ENCODE results near the gene ZNF780B.
A peak's percentile ranks its signal among the peaks of the same experiment; 100 is the strongest.

Gene ZNF780B

DNA sequence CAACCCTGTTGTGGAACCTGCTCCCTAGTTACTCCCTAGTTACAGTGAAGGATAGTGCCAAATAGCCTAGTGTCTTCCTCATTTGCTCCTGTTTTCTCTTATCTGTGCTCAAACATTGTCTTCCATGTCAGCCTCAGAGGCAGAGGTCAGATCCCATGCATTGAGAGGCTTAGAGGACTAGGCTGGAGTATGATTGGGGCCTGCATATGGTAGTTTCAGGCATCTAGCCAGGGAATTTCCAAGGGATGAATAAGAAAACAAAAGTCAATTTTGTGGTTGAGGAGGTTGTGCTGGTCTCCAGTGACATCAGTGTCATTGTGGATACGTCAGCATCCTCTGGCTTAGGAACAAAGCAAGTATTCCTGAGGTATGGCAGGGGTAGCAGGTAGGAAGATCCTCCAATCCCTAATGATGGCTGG is 49.7 kb downstream of the ZNF780B start:
- H3K27ac Mint-ChIP-seq: peak overlapping the region; percentile 14
- DNase-seq: no peak
- no peaks in the 10 kb centered on the region for H3K27me3 Mint-ChIP-seq (ENCODE audit: low read depth, poor library complexity)
- H3K4me1 Mint-ChIP-seq: no peaks in the 10 kb centered on the region
- TF ChIP-seq, protein P1, sequence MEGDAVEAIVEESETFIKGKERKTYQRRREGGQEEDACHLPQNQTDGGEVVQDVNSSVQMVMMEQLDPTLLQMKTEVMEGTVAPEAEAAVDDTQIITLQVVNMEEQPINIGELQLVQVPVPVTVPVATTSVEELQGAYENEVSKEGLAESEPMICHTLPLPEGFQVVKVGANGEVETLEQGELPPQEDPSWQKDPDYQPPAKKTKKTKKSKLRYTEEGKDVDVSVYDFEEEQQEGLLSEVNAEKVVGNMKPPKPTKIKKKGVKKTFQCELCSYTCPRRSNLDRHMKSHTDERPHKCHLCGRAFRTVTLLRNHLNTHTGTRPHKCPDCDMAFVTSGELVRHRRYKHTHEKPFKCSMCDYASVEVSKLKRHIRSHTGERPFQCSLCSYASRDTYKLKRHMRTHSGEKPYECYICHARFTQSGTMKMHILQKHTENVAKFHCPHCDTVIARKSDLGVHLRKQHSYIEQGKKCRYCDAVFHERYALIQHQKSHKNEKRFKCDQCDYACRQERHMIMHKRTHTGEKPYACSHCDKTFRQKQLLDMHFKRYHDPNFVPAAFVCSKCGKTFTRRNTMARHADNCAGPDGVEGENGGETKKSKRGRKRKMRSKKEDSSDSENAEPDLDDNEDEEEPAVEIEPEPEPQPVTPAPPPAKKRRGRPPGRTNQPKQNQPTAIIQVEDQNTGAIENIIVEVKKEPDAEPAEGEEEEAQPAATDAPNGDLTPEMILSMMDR (IDR thresholded peaks at IDR 0.05): no peak
- H3K36me3 Mint-ChIP-seq (ENCODE audit: low read depth): peaks cover 57% of the 10 kb centered on the region
- peaks cover 25% of the 10 kb centered on the region for H3K9me3 Mint-ChIP-seq
- no peak overlapping the region for H3K4me3 Mint-ChIP-seq

DNA sequence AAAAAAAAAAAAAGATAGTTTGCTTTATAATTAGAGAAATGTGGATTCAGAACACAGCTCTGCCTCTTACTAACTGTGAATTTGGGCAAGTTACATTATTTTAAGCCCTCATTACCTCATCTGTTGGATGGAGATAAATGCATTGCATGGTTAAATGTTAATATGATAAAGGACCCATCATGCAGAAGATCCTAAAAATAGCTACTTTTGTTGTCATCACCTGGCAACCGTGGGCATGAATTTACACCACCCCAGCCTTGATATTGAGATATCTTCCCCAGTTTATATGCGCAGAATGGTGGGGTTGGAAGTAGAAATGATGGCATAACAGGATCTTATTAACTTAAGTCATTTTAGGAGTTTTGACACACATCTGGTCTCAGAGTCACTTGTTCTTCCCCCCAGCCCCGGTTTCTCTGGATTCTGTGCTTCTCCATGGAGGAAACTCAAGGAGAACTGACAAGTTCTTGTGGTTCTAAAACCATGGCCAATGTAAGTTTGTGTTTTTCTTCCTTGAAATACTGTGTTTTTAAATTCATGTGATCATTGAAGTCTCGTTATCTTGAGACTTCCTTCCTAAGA is 50.2 kb downstream of the ZNF780B start:
- TF ChIP-seq, protein P1 (IDR thresholded peaks at IDR 0.05): no peak
- H3K36me3 Mint-ChIP-seq (ENCODE audit: low read depth): peaks cover 56% of the 10 kb centered on the region
- no peak overlapping the region for H3K4me3 Mint-ChIP-seq
- H3K27me3 Mint-ChIP-seq (ENCODE audit: low read depth, poor library complexity): no peaks in the 10 kb centered on the region
- peaks cover 20% of the 10 kb centered on the region for H3K9me3 Mint-ChIP-seq
- H3K27ac Mint-ChIP-seq: no peak overlapping the region
- H3K4me1 Mint-ChIP-seq: no peaks in the 10 kb centered on the region
- DNase-seq: no peak

DNA sequence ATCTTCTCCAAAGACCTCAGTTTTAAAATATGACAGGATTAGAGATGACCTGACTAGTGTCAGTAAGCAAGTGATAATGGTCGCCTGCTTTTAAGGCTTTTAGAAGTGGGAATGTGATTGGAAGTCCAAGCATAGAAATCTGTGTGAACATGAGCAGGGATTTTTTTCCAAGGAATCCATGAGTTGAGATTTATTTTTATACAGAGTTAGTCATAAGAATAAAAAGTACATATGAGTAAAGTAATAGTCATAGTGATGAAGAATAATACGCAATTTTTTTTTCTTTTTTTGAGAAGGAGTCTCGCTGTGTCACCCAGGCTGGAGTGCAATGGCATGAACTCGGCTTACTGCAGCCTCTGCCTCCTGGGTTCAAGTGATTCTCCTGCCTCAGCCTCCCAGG is 57.5 kb downstream of the ZNF780B start:
- Mint-ChIP-seq H3K9me3 (peaks cover 32% of the 10 kb centered on the region), H3K4me3 (peak overlapping the region; percentile 99), H3K4me1 (peaks cover 29% of the 10 kb centered on the region), H3K27ac (no peak overlapping the region), H3K27me3 (ENCODE audit: low read depth, poor library complexity) (no peaks in the 10 kb centered on the region), H3K36me3 (ENCODE audit: low read depth) (peaks cover 42% of the 10 kb centered on the region)
- TF ChIP-seq, protein P1 (IDR thresholded peaks at IDR 0.05): no peak
- DNase-seq: no peak

- Mint-ChIP-seq H3K27ac (peak overlapping the region; percentile 73), H3K27me3 (ENCODE audit: low read depth, poor library complexity) (no peaks in the 10 kb centered on the region), H3K36me3 (ENCODE audit: low read depth) (peaks cover 49% of the 10 kb centered on the region), H3K9me3 (peaks cover 40% of the 10 kb centered on the region), H3K4me3 (peak overlapping the region; percentile 99), H3K4me1 (peaks cover 29% of the 10 kb centered on the region)
- no peak for DNase-seq
- TF ChIP-seq, protein P1 (IDR thresholded peaks at IDR 0.05): no peak
Observed at GRCh38 chr19:39997638-39998216, 58.3 kb downstream of the ZNF780B start.

DNA sequence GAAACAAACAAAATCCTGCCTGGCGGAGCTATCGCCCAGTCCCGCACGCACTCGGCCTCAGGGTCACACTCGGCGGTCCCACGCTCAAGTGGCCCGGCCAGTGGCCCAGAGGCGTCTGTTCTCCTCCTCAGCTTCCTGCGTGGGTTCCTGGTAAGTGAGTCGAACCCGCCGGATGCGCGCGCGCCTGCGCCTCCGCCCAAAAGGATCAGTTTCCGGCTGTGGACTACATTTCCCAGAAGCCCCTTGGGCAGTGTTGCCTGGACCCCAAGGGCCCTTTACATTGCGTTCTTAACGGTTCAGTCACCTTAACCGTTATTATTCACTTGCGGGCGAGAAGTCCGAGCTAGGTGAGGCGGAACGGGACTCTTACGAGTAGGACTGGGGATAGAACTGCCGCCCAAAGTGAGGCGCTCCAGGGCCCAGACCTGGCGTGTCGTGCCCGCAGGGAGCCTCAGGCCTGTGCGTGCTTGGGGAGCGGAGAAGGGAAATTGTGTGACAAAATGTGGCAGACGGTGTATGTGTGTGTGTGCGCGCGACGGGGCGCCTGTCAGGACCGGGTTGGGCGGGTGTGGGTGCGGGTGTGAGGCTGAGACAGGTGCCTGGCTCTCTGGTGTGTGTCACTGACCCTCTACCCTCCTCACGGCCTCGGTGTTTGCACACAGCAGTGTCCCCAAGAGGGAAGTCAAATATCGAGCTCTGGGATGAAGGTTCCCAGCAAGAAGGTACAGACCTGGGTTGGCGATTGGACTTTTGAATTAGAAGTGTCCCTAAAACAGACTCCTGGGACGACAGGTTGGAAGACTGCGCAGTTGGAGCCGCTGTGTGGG is 59.0 kb downstream of the ZNF780B start, which contains the start of gene ZNF546:
Gene ZNF546 (plus strand): TSS at position 250 of the 827 bp plus-strand sequence. CDS start 1,267 bp downstream, outside the sequence.
- TF ChIP-seq, protein P1 (IDR thresholded peaks at IDR 0.05): no peak
- H3K9me3 Mint-ChIP-seq: peaks cover 41% of the 10 kb centered on the region
- peak within 1 kb of the TSS; percentile 73 for H3K27ac Mint-ChIP-seq
- H3K4me1 Mint-ChIP-seq: peaks cover 29% of the 10 kb centered on the region
- H3K4me3 Mint-ChIP-seq: peak within 1 kb of the TSS; percentile 99
- DNase-seq: peak; percentile 85
- peaks cover 52% of the 10 kb centered on the region for H3K36me3 Mint-ChIP-seq (ENCODE audit: low read depth)
- peaks cover 2% of the 10 kb centered on the region for H3K27me3 Mint-ChIP-seq (ENCODE audit: low read depth, poor library complexity)

Data from nephron progenitor cell (in vitro differentiated cells).